SK-N-SH (cell line): Measurements from ENCODE around the gene RHCE. TPM values are rescaled to one million over a fixed set of nuclear protein-coding genes. Genes with fewer than 3 reads are reported as not detected.

Experiments used
- CTCF ChIA-PET: fragments of 300-600, 350-600 bp; formaldehyde crosslinking; extraction: SDS; loops from one replicate; lab custom pipeline; 2021; lab: Yijun Ruan, JAX
- POLR2A ChIA-PET: fragments of 350-600 bp; sonication (Branson Sonifier 250); formaldehyde crosslinking; extraction: SDS; loops from one replicate; lab custom pipeline; 2020; ENCODE audit warnings: antibody characterized with exemption, inconsistent platforms; lab: Yijun Ruan, JAX
- DNase-seq: peaks from one replicate; pipeline ENCODE4 v3.0.0; 2012
- H2AFZ ChIP-seq: fragments of 200-600 bp; sonication (generic); 2 replicates; pipeline ENCODE4 v1.8.1; 2016; ENCODE audit warnings: antibody characterized with exemption, mild to moderate bottlenecking, low read depth
- H3F3A ChIP-seq: fragments of 200-600 bp; sonication (generic); replicated peaks from 2 replicates; pipeline ENCODE3; 2016; ENCODE audit warnings: antibody characterized with exemption, mild to moderate bottlenecking; ENCODE audit not compliant: insufficient read depth
- H3K27ac ChIP-seq, 2 experiments: fragments of 200-500 bp in 1 of 2; fragments of 200-600 bp in 1 of 2; sonication (Bioruptor generic) in 1 of 2; sonication (generic), shearing (Covaris generic) in 1 of 2; 2 replicates each; pipeline versions ENCODE4 v1.5.1 to v1.6.1; 2014 to 2016; ENCODE audit warnings: low read depth in 2 of 2, inconsistent platforms in 1 of 2, low read length in 1 of 2, mild to moderate bottlenecking in 1 of 2, mixed read lengths in 1 of 2
- H3K27me3 ChIP-seq: fragments of 200-600 bp; sonication (generic), shearing (Covaris generic); 2 replicates; pipeline ENCODE4 v1.6.1; 2016; ENCODE audit warnings: mixed run types; ENCODE audit not compliant: insufficient read depth
- H3K36me3 ChIP-seq, 2 experiments: fragments of 200-500 bp in 1 of 2; fragments of 200-600 bp in 1 of 2; sonication (Bioruptor generic) in 1 of 2; sonication (generic) in 1 of 2; replicated peaks in 1 of 2; 2 replicates each; pipeline versions ENCODE3 to v1.5.1; 2014 to 2016; ENCODE audit warnings: low read length in 1 of 2, mild to moderate bottlenecking in 1 of 2; ENCODE audit not compliant: insufficient read depth in 2 of 2, control insufficient read depth in 1 of 2
- H3K4me1 ChIP-seq, 2 experiments: fragments of 200-500 bp in 1 of 2; fragments of 200-600 bp in 1 of 2; sonication (Bioruptor generic) in 1 of 2; sonication (generic), shearing (Covaris generic) in 1 of 2; 2 replicates each; pipeline versions ENCODE4 v1.5.1 to v1.6.1; 2014 to 2016; ENCODE audit warnings: low read depth in 1 of 2, low read length in 1 of 2, mixed run types in 1 of 2; ENCODE audit not compliant: insufficient read depth in 2 of 2, control insufficient read depth in 1 of 2
- H3K4me2 ChIP-seq: fragments of 200-600 bp; sonication (generic), shearing (Covaris generic); 2 replicates; pipeline ENCODE4 v1.6.1; 2017; ENCODE audit warnings: mixed run types
- H3K4me3 ChIP-seq, 2 experiments: fragments of 200-500 bp in 1 of 2; fragments of 200-600 bp in 1 of 2; sonication (Bioruptor generic) in 1 of 2; sonication (generic), shearing (Covaris generic) in 1 of 2; 2 replicates each; pipeline versions ENCODE4 v1.5.1 to v1.8.1; 2014 to 2016; ENCODE audit warnings: low read depth in 2 of 2, inconsistent platforms in 1 of 2, low read length in 1 of 2, mild to moderate bottlenecking in 1 of 2, mixed read lengths in 1 of 2, moderate library complexity in 1 of 2
- H3K79me2 ChIP-seq: fragments of 200-600 bp; sonication (generic); 2 replicates; pipeline ENCODE4 v1.8.1; 2017; ENCODE audit warnings: mild to moderate bottlenecking; ENCODE audit not compliant: insufficient read depth
- H3K9ac ChIP-seq: fragments of 200-600 bp; sonication (generic); 2 replicates; pipeline ENCODE4 v1.6.1; 2017; ENCODE audit warnings: mixed run types
- H3K9me2 ChIP-seq: fragments of 200-600 bp; sonication (generic); 2 replicates; pipeline ENCODE4 v1.6.1; 2017; ENCODE audit warnings: mixed run types
- H3K9me3 ChIP-seq: fragments of 200-600 bp; sonication (generic); 2 replicates; pipeline ENCODE4 v1.6.1; 2017; ENCODE audit warnings: mixed run types, mild to moderate bottlenecking, moderate library complexity
- H4K20me1 ChIP-seq: fragments of 200-600 bp; sonication (generic); 2 replicates; pipeline ENCODE4 v1.6.1; 2017; ENCODE audit warnings: mild to moderate bottlenecking, mixed run types; ENCODE audit not compliant: insufficient read depth
- CHD2 ChIP-seq: fragments of 150-350 bp; IDR thresholded peaks from 2 replicates; pipeline ENCODE4 v1.6.1; 2018; ENCODE audit warnings: low read length; ENCODE audit not compliant: partially characterized antibody
- ELF1 ChIP-seq: IDR thresholded peaks from 2 replicates; pipeline ENCODE4 v1.4.0; 2012
- EP300 ChIP-seq, 2 experiments: IDR thresholded peaks; 2 replicates each; pipeline versions ENCODE4 v1.4.0 to v1.6.1; 2012; ENCODE audit warnings: borderline replicate concordance in 1 of 2, low read depth in 1 of 2, low read length in 1 of 2
- EZH2phosphoT487 ChIP-seq: fragments of 200-600 bp; sonication (generic); IDR thresholded peaks from 2 replicates; pipeline ENCODE4 v1.6.1; 2017; ENCODE audit warnings: low read depth, mixed run types, mild to moderate bottlenecking, antibody characterized with exemption, moderate library complexity, borderline replicate concordance
- FOXM1 ChIP-seq: IDR thresholded peaks from 2 replicates; pipeline ENCODE4 v1.4.0; 2012; ENCODE audit warnings: low read depth, mild to moderate bottlenecking
- GABPA ChIP-seq: IDR thresholded peaks from 2 replicates; pipeline ENCODE4 v1.4.0; 2012; ENCODE audit warnings: low read depth, mild to moderate bottlenecking
- GATA2 ChIP-seq: sonication (generic); formaldehyde crosslinking; IDR thresholded peaks from 2 replicates; pipeline ENCODE4 v1.5.0; 2020; ENCODE audit warnings: mild to moderate bottlenecking, missing genetic modification reagents
- MEF2A ChIP-seq: IDR thresholded peaks from 2 replicates; pipeline ENCODE4 v1.4.0; 2012; ENCODE audit warnings: low read depth, borderline replicate concordance
- NFIC ChIP-seq: IDR thresholded peaks from 2 replicates; pipeline ENCODE4 v1.4.0; 2012; ENCODE audit warnings: borderline replicate concordance
- NRF1 ChIP-seq: IDR thresholded peaks from 2 replicates; pipeline ENCODE4 v1.6.1; 2012; ENCODE audit warnings: low read depth, mild to moderate bottlenecking, low read length
- RFX5 ChIP-seq: IDR thresholded peaks from 2 replicates; pipeline ENCODE4 v1.6.1; 2012; ENCODE audit warnings: mild to moderate bottlenecking, improper control_type of control experiment, low read length
- RXRA ChIP-seq: IDR thresholded peaks from 2 replicates; pipeline ENCODE4 v1.4.0; 2012; ENCODE audit warnings: low read depth, mild to moderate bottlenecking, borderline replicate concordance
- SIN3A ChIP-seq: IDR thresholded peaks from 2 replicates; pipeline ENCODE4 v1.6.1; 2012; ENCODE audit warnings: low read depth, mild to moderate bottlenecking, low read length, moderate library complexity, borderline replicate concordance
- SMC3 ChIP-seq: IDR thresholded peaks from 2 replicates; pipeline ENCODE4 v1.6.1; 2012; ENCODE audit warnings: low read depth, low read length, improper control_type of control experiment
- TCF12 ChIP-seq: IDR thresholded peaks from 2 replicates; pipeline ENCODE4 v1.4.0; 2012
- TEAD4 ChIP-seq: IDR thresholded peaks from 2 replicates; pipeline ENCODE4 v1.4.0; 2012; ENCODE audit warnings: mild to moderate bottlenecking, borderline replicate concordance; ENCODE audit not compliant: insufficient read depth
- WGBS: methylation state at CpG from one replicate; pipeline ENCODE4 v1.1.6; 2017; ENCODE audit warnings: low lambda C conversion rate; 5-methylcytosine and 5-hydroxymethylcytosine counted together
- polyA plus RNA-seq, 3 experiments: library from polyadenylated mRNA; depleted of rRNA; stranded (reverse); fragments of >200 nt; gene quantifications; 2 replicates each; pipeline ENCODE4 v1.2.3, GENCODE V29; 2012
- TF ChIP-seq, protein P1 (sequence below): IDR thresholded peaks from 2 replicates; pipeline ENCODE4 v1.6.1; 2012; ENCODE audit warnings: mild to moderate bottlenecking, low read depth, low read length, moderate library complexity

Gene RHCE
- polyA plus RNA-seq, 1 of the 3 experiments (the other 2 are of a cell fraction): 0.54 TPM

DNA sequence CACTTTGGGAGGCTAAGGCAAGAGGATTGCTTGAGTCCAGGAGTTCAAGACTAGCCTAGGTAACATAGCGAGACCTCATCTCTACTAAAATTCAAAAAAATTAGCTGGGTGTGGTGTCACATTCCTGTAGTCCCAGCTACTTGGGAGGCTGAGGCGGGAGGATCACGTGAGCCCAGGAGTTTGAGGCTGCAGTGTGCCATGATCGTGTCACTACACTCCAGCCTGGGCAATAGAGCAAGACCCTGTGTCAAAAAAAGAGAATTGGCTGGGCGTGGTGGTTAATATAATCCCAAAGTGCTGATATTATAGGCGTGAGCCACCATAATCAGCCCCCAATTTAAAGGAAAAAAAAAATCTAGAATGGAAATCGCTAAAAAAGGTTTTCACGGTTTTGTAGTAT, 17.0 kb upstream of the RHCE start (continued):
- TF ChIP-seq, protein P1, sequence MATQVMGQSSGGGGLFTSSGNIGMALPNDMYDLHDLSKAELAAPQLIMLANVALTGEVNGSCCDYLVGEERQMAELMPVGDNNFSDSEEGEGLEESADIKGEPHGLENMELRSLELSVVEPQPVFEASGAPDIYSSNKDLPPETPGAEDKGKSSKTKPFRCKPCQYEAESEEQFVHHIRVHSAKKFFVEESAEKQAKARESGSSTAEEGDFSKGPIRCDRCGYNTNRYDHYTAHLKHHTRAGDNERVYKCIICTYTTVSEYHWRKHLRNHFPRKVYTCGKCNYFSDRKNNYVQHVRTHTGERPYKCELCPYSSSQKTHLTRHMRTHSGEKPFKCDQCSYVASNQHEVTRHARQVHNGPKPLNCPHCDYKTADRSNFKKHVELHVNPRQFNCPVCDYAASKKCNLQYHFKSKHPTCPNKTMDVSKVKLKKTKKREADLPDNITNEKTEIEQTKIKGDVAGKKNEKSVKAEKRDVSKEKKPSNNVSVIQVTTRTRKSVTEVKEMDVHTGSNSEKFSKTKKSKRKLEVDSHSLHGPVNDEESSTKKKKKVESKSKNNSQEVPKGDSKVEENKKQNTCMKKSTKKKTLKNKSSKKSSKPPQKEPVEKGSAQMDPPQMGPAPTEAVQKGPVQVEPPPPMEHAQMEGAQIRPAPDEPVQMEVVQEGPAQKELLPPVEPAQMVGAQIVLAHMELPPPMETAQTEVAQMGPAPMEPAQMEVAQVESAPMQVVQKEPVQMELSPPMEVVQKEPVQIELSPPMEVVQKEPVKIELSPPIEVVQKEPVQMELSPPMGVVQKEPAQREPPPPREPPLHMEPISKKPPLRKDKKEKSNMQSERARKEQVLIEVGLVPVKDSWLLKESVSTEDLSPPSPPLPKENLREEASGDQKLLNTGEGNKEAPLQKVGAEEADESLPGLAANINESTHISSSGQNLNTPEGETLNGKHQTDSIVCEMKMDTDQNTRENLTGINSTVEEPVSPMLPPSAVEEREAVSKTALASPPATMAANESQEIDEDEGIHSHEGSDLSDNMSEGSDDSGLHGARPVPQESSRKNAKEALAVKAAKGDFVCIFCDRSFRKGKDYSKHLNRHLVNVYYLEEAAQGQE: no peak
- TF ChIP-seq FOXM1 (no peak), GABPA (no peak), CHD2 (no peak), RXRA (no peak), ELF1 (no peak), EZH2phosphoT487 (no peak), TCF12 (no peak), TEAD4 (no peak), RFX5 (no peak), MEF2A (no peak)

DNA sequence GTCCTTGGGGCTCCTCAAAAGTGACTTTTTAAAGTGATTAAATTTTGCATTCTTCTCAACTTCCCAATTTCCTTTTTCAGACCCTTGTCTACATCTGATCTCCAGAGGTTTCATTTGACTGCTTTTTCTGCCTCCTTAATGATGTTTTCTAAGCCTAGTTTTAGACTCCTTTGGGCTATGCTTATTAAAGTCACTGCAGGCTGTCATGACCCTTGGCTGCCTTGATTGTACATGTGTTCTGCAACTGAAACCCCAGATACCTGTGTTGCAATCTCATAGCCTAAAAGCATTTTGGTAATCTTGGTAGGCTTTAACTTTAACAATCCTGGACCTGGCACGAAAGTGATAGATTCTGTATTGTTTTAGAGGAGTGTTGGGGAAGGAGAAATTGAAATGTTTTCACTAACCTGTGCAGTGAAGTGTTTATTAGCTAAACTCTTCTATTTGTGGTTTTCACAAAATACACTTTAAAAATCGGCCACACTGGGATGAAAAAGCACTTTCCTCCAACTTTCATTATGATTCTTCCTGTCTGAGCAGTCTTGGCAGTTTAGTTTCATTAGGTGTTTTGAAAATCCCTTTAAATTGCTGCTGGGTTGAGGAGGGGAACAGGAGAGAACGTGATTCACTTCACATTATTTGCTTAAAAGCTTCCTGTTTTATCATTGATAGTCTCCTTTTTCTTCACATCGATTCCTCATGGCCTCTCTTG, 14.9 kb upstream of the RHCE start:
- Histone ChIP-seq H3K79me2 (peaks cover 93% of the 10 kb centered on the region), H3K9me3 (no peaks in the 10 kb centered on the region), H3F3A (peaks cover 10% of the 10 kb centered on the region), H3K9ac (peak overlapping the region; percentile 17; the same call in 1 of the 2 replicates), H3K4me1 (peaks cover 22 to 35% of the 10 kb centered on the region in 2 experiments; a peak in 3 of 4 replicates), H3K27me3 (no peaks in the 10 kb centered on the region), H3K9me2 (no peaks in the 10 kb centered on the region), H3K27ac (peak overlapping the region; percentile 29; a peak in 3 of 4 replicates), H3K4me2 (peak overlapping the region; percentile 61), H3K4me3 (peak overlapping the region; percentile 6 to 22; a peak in 3 of 4 replicates), H3K36me3 (peaks cover 3 to 8% of the 10 kb centered on the region in 2 experiments), H4K20me1 (peaks cover 43% of the 10 kb centered on the region), H2AFZ (no peak overlapping the region)
- WGBS: 24% methylated on average over 4 of the region's 4 CpGs
- no peak for DNase-seq
- TF ChIP-seq NFIC (no peak), SIN3A (no peak), SMC3 (no peak), GATA2 (no peak), EP300 (IDR thresholded peaks at IDR 0.05; ENCODE audit: borderline replicate concordance in 1 of 2, low read depth in 1 of 2, low read length in 1 of 2) (no peak), NRF1 (no peak)
- TF ChIP-seq, protein P1: no peak
- ChIA-PET CTCF (no interaction called here), POLR2A (interaction anchor here (0.5 to 0.9 kb wide), 2 partner anchors 8 to 188 kb away, joined by 3 to 4 read pairs; partner anchors contain the start of gene RSRP1)
